H1 (cell line): ENCODE measurements around the gene ACBD5. TPM values are rescaled to one million over a fixed set of nuclear protein-coding genes. Genes with fewer than 3 reads are reported as not detected.

Source experiments
- CTCF ChIA-PET: fragments of 300-600 bp; sonication (Branson Sonifier 250); formaldehyde crosslinking; loops from one replicate; lab custom pipeline; 2021; ENCODE audit not compliant: partially characterized antibody; lab: Charles Lee
- POLR2A ChIA-PET: fragments of 300-600 bp; sonication (Branson Sonifier 250); formaldehyde crosslinking; loops from one replicate; lab custom pipeline; 2021; ENCODE audit warnings: inconsistent platforms; ENCODE audit not compliant: partially characterized antibody; lab: Charles Lee
- DNase-seq, 2 experiments: peaks; one replicate each; pipeline versions ENCODE4 v3.0.0 to v3.0.0-alpha.2; 2010 to 2022; ENCODE audit warnings: low spot score in 2 of 2, low read depth in 1 of 2, mixed read lengths in 1 of 2
- FAIRE-seq: peaks from 2 replicates; lab custom pipeline; 2011; peaks lifted over from hg19 to GRCh38; lab: Jason Lieb, UNC
- H2AFZ ChIP-seq: 2 replicates; pipeline ENCODE4 v1.8.1; 2012; ENCODE audit warnings: low read length, inconsistent platforms
- H2AK5ac ChIP-seq: 2 replicates; pipeline ENCODE4 v1.6.1; 2013; ENCODE audit warnings: low read depth, low read length
- H2BK120ac ChIP-seq: replicated peaks from 2 replicates; pipeline ENCODE3; 2013; ENCODE audit warnings: low read depth, low read length, inconsistent platforms
- H2BK12ac ChIP-seq: 2 replicates; pipeline ENCODE4 v1.6.1; 2013; ENCODE audit warnings: low read depth, low read length
- H2BK15ac ChIP-seq: 2 replicates; pipeline ENCODE4 v1.6.1; 2013; ENCODE audit warnings: low read length
- H2BK20ac ChIP-seq: 2 replicates; pipeline ENCODE4 v1.6.1; 2013; ENCODE audit warnings: low read length
- H2BK5ac ChIP-seq: 2 replicates; pipeline ENCODE4 v1.6.1; 2013; ENCODE audit warnings: low read depth, low read length
- H3K14ac ChIP-seq: 2 replicates; pipeline ENCODE4 v1.6.1; 2013; ENCODE audit warnings: inconsistent platforms; ENCODE audit not compliant: insufficient read length
- H3K18ac ChIP-seq: 2 replicates; pipeline ENCODE4 v1.6.1; 2013; ENCODE audit warnings: low read length; ENCODE audit errors: extremely low read depth
- H3K23ac ChIP-seq: 2 replicates; pipeline ENCODE4 v1.6.1; 2013; ENCODE audit warnings: inconsistent platforms; ENCODE audit not compliant: insufficient read length
- H3K23me2 ChIP-seq: 2 replicates; pipeline ENCODE4 v1.6.1; 2013; ENCODE audit warnings: low read depth, low read length
- H3K27ac ChIP-seq: 2 replicates; pipeline ENCODE4 v1.6.1; 2011; ENCODE audit warnings: low read depth, low read length, inconsistent platforms
- H3K27me3 ChIP-seq, 4 experiments: replicated peaks in 1 of 4; 1 replicate in 1 of 4; 2 replicates in 3 of 4; pipeline versions ENCODE4 v1.6.1 to v1.8.1; 2011 to 2013; ENCODE audit warnings: low read length in 3 of 4, mild to moderate bottlenecking in 3 of 4, inconsistent platforms in 2 of 4, mixed read lengths in 2 of 4, moderate library complexity in 1 of 4; ENCODE audit not compliant: control insufficient read depth in 3 of 4, insufficient read depth in 3 of 4; ENCODE audit errors: extremely low read depth in 1 of 4
- H3K36me3 ChIP-seq, 4 experiments: 2 replicates each; pipeline versions ENCODE4 v1.6.1 to v1.8.1; 2011 to 2013; ENCODE audit warnings: mild to moderate bottlenecking in 4 of 4, low read length in 3 of 4, moderate library complexity in 2 of 4, control low read depth in 1 of 4, inconsistent platforms in 1 of 4; ENCODE audit not compliant: insufficient read depth in 4 of 4, control insufficient read depth in 2 of 4
- H3K4ac ChIP-seq: replicated peaks from 2 replicates; pipeline ENCODE3; 2013; ENCODE audit warnings: low read length, low read depth, mixed read lengths, inconsistent platforms; ENCODE audit not compliant: insufficient read length
- H3K4me1 ChIP-seq, 4 experiments: replicated peaks in 1 of 4; 1 replicate in 1 of 4; 2 replicates in 3 of 4; pipeline versions ENCODE4 v1.6.1 to v1.8.1; 2011 to 2013; ENCODE audit warnings: low read length in 3 of 4, inconsistent platforms in 2 of 4, mixed read lengths in 1 of 4; ENCODE audit not compliant: insufficient read depth in 4 of 4, control insufficient read depth in 3 of 4
- H3K4me2 ChIP-seq, 2 experiments: 2 replicates each; pipeline versions ENCODE4 v1.6.1 to v1.8.1; 2011 to 2013; ENCODE audit warnings: low read depth in 2 of 2, low read length in 2 of 2, control low read depth in 1 of 2, inconsistent platforms in 1 of 2, mild to moderate bottlenecking in 1 of 2; ENCODE audit not compliant: insufficient read depth in 1 of 2
- H3K4me3 ChIP-seq, 4 experiments: fragments of 200-600, 300-600 bp in 1 of 4; sonication (generic), shearing (Covaris generic), sonication (Bioruptor Twin) in 1 of 4; 2 replicates each; pipeline versions ENCODE4 v1.5.1 to v1.8.1; 2011 to 2016; ENCODE audit warnings: low read length in 4 of 4, low read depth in 3 of 4, control low read depth in 2 of 4, inconsistent platforms in 2 of 4, mild to moderate bottlenecking in 2 of 4, mixed read lengths in 1 of 4, moderate library complexity in 1 of 4; ENCODE audit not compliant: insufficient read depth in 2 of 4; ENCODE audit errors: extremely low read depth in 1 of 4
- H3K56ac ChIP-seq: replicated peaks from 2 replicates; pipeline ENCODE3; 2013; ENCODE audit warnings: low read depth, mild to moderate bottlenecking, mixed read lengths, low read length, inconsistent platforms; ENCODE audit not compliant: insufficient read length
- H3K79me1 ChIP-seq: 2 replicates; pipeline ENCODE4 v1.6.1; 2013; ENCODE audit warnings: low read depth, low read length, control low read depth
- H3K79me2 ChIP-seq, 2 experiments: 2 replicates each; pipeline versions ENCODE4 v1.6.1 to v1.8.1; 2012 to 2013; ENCODE audit warnings: low read length in 2 of 2, mild to moderate bottlenecking in 2 of 2, inconsistent platforms in 1 of 2; ENCODE audit not compliant: insufficient read depth in 2 of 2, control insufficient read depth in 1 of 2
- H3K9ac ChIP-seq, 4 experiments: replicated peaks in 1 of 4; 1 replicate in 1 of 4; 2 replicates in 3 of 4; pipeline versions ENCODE4 v1.6.1 to v1.8.1; 2011 to 2013; ENCODE audit warnings: low read depth in 3 of 4, low read length in 3 of 4, control low read depth in 2 of 4, mild to moderate bottlenecking in 2 of 4, moderate library complexity in 2 of 4, inconsistent platforms in 1 of 4; ENCODE audit errors: extremely low read depth in 1 of 4
- H3K9me3 ChIP-seq, 2 experiments: 2 replicates each; pipeline versions ENCODE4 v1.6.1 to v1.8.1; 2012 to 2013; ENCODE audit warnings: mild to moderate bottlenecking in 2 of 2, moderate library complexity in 2 of 2, control low read depth in 1 of 2, inconsistent platforms in 1 of 2, low read depth in 1 of 2, low read length in 1 of 2, mixed read lengths in 1 of 2; ENCODE audit not compliant: insufficient read depth in 2 of 2
- H4K20me1 ChIP-seq, 2 experiments: replicated peaks in 1 of 2; 2 replicates each; pipeline versions ENCODE3 to v1.8.1; 2011 to 2013; ENCODE audit warnings: inconsistent platforms in 2 of 2, low read length in 2 of 2, mild to moderate bottlenecking in 1 of 2; ENCODE audit not compliant: insufficient read depth in 2 of 2, control insufficient read depth in 1 of 2
- H4K5ac ChIP-seq: 2 replicates; pipeline ENCODE4 v1.6.1; 2013; ENCODE audit warnings: low read length, low read depth, mixed read lengths, inconsistent platforms; ENCODE audit not compliant: insufficient read length
- H4K8ac ChIP-seq: 2 replicates; pipeline ENCODE4 v1.8.0; 2013; ENCODE audit warnings: mild to moderate bottlenecking, moderate library complexity, low read length, inconsistent platforms; ENCODE audit not compliant: insufficient read depth; ENCODE audit errors: extremely low read depth
- H4K91ac ChIP-seq: replicated peaks from 2 replicates; pipeline ENCODE3; 2013; ENCODE audit warnings: low read length, mixed read lengths, inconsistent platforms; ENCODE audit not compliant: insufficient read length
- BCL11A ChIP-seq, 2 experiments: IDR thresholded peaks; one replicate each; pipeline ENCODE4 v1.6.1; 2011; ENCODE audit warnings: low read depth in 2 of 2, low read length in 2 of 2, mild to moderate bottlenecking in 2 of 2
- CTBP2 ChIP-seq: IDR thresholded peaks from 2 replicates; pipeline ENCODE4 v1.7.0; 2011; ENCODE audit warnings: borderline replicate concordance, mild to moderate bottlenecking, moderate library complexity, mixed read lengths, low read length; ENCODE audit not compliant: insufficient read depth, insufficient read length
- E2F6 ChIP-seq: IDR thresholded peaks from 2 replicates; pipeline ENCODE4 v1.6.1; 2012; ENCODE audit warnings: inconsistent platforms
- EZH2 ChIP-seq: fragments of 200-600 bp; sonication (generic); IDR thresholded peaks from 2 replicates; pipeline ENCODE4 v1.7.1; 2012; ENCODE audit warnings: low read depth, mild to moderate bottlenecking, moderate library complexity, low read length, inconsistent platforms; ENCODE audit not compliant: severe bottlenecking
- FOSL1 ChIP-seq: IDR thresholded peaks from 2 replicates; pipeline ENCODE4 v1.6.1; 2011; ENCODE audit warnings: mild to moderate bottlenecking, low read depth, low read length, moderate library complexity; ENCODE audit not compliant: insufficient read depth
- HDAC6 ChIP-seq: IDR thresholded peaks from one replicate; pipeline ENCODE4 v1.7.1; 2012; ENCODE audit warnings: low read depth, mild to moderate bottlenecking, inconsistent platforms, low read length, moderate library complexity
- PHF8 ChIP-seq: fragments of 200-600 bp; sonication (generic); conservative IDR thresholded peaks from 2 replicates; pipeline ENCODE4 v1.7.1; 2012; ENCODE audit warnings: low read depth, mild to moderate bottlenecking, inconsistent platforms, low read length, moderate library complexity
- SP4 ChIP-seq: IDR thresholded peaks from 2 replicates; pipeline ENCODE4 v1.6.1; 2012; ENCODE audit warnings: low read length, inconsistent platforms
- YY1 ChIP-seq: IDR thresholded peaks from 2 replicates; pipeline ENCODE4 v1.6.1; 2011; ENCODE audit warnings: low read depth, mild to moderate bottlenecking, low read length
- ZNF274 ChIP-seq: IDR thresholded peaks from 2 replicates; pipeline ENCODE4 v1.7.0; 2012; ENCODE audit warnings: low read length, borderline replicate concordance; ENCODE audit errors: extremely low read depth
- WGBS, 2 experiments: shearing (Covaris generic) in 1 of 2; methylation state at CpG; one replicate each; pipeline versions ENCODE4 v1.1.6 to v1.1.7; 2013 to 2015; ENCODE audit warnings: low lambda C conversion rate in 2 of 2, mixed read lengths in 2 of 2, inconsistent platforms in 1 of 2, low coverage in 1 of 2, missing lambda C conversion rate in 1 of 2; ENCODE audit not compliant: insufficient replicate concordance in 2 of 2, insufficient coverage in 1 of 2, insufficient read length in 1 of 2; ENCODE audit errors: extremely low coverage in 1 of 2, missing lambda C conversion rate in 1 of 2; 5-methylcytosine and 5-hydroxymethylcytosine counted together
- polyA plus RNA-seq, 7 experiments: library from polyadenylated mRNA; depleted of rRNA in 3 of 7; stranded (reverse) in 5 of 7; unstranded in 2 of 7; fragments of >200 nt in 5 of 7; fragments of 200-250 nt in 2 of 7; gene quantifications; 1 replicate in 5 of 7; 2 replicates in 1 of 7; 4 replicates in 1 of 7; pipeline versions ENCODE4 v1.2.1 to v1.2.3, GENCODE V29; 2011 to 2013; ENCODE audit warnings: missing spikeins in 2 of 7, mixed read lengths in 2 of 7
- total RNA-seq: library from RNA; stranded (reverse); fragmentation: NEBNext Ultra II Directional; extraction: Animal tissue kit (Norgen Biotek cat#: 25700); gene quantifications from 2 replicates; pipeline ENCODE4 v1.2.1, GENCODE V29; 2021
- TF ChIP-seq, protein P1 (sequence below), 3 experiments: IDR thresholded peaks; 1 replicate in 2 of 3; 2 replicates in 1 of 3; pipeline versions ENCODE4 v1.5.1 to v1.6.1; 2011; ENCODE audit warnings: low read length in 3 of 3, mild to moderate bottlenecking in 3 of 3, inconsistent platforms in 2 of 3, low read depth in 1 of 3, moderate library complexity in 1 of 3; ENCODE audit not compliant: insufficient read depth in 1 of 3; ENCODE audit errors: control extremely low read depth in 1 of 3

The ACBD5 gene
- total and polyA plus RNA-seq, 2 of the 8 experiments (the other 6 are each of a cell fraction or from before 2014, with no cell fraction given): 4.6 to 15.9 TPM

DNA sequence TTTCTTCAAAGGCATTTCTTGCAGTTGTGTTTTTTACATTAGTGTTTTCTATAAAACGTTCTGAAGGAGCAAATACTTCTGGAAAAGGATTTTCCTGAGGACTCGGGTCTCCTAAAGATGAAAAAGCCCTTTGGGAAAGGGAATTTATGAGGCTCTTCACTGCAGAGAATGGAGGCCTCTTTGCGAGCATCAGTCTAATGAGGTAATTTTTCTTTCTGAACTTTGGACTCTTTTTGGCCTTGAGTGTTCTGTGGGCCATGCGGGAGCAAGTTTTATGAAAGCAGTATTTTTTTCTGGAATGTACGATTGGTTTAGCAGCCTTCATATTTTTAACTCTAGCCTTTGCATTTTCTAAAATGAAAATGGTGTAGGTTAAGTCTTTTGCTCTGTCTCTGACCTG lies 6.4 kb upstream of the ACBD5 start:
- Histone ChIP-seq H2BK120ac (no peak overlapping the region), H2BK15ac (no peak overlapping the region), H3K79me1 (no peaks in the 10 kb centered on the region), H3K56ac (no peak overlapping the region), H3K36me3 (no peaks in the 10 kb centered on the region), H3K79me2 (no peaks in the 10 kb centered on the region), H3K9ac (no peak overlapping the region), H3K27ac (no peak overlapping the region), H2BK5ac (no peak overlapping the region), H4K91ac (no peak overlapping the region), H3K4me1 (peaks cover 0 to 8% (median 2%) of the 10 kb centered on the region in 4 experiments; a peak in 4 of 7 replicates), H4K20me1 (no peaks in the 10 kb centered on the region), H2BK12ac (no peak overlapping the region), H3K23me2 (peaks cover 7% of the 10 kb centered on the region), H2BK20ac (no peak overlapping the region), H4K5ac (no peak overlapping the region), H2AFZ (no peak overlapping the region), H4K8ac (no peak overlapping the region), H3K4me2 (no peak overlapping the region), H3K18ac (no peak overlapping the region), H3K4ac (no peak overlapping the region), H3K27me3 (no peaks in the 10 kb centered on the region), H3K4me3 (no peak overlapping the region), H2AK5ac (no peak overlapping the region), H3K23ac (no peak overlapping the region), H3K9me3 (peaks cover 0 to 4% of the 10 kb centered on the region in 2 experiments; a peak in 1 of 4 replicates), H3K14ac (no peak overlapping the region)
- DNase-seq (no peak), FAIRE-seq (no peak)
- CTCF ChIA-PET: interaction anchor here (1.0 kb wide), 1 partner anchor 8 kb away, joined by 3 read pairs; no protein-coding TSS in a partner anchor
- WGBS, 2 experiments: 88% methylated on average over 5 of the region's 5 CpGs; no CpG with 5 or more reads in 1 of the 2 experiments
- POLR2A ChIA-PET: no interaction called here
- TF ChIP-seq ZNF274: no peak
- TF ChIP-seq SP4: no peak
- no peak for TF ChIP-seq FOSL1
- TF ChIP-seq YY1: no peak
- TF ChIP-seq EZH2: no peak
- TF ChIP-seq HDAC6: no peak
- no peak for TF ChIP-seq PHF8
- no peak for TF ChIP-seq E2F6
- no peak for TF ChIP-seq BCL11A (IDR thresholded peaks at IDR 0.05; ENCODE audit: low read depth in 2 of 2, low read length in 2 of 2)
- TF ChIP-seq, protein P1, sequence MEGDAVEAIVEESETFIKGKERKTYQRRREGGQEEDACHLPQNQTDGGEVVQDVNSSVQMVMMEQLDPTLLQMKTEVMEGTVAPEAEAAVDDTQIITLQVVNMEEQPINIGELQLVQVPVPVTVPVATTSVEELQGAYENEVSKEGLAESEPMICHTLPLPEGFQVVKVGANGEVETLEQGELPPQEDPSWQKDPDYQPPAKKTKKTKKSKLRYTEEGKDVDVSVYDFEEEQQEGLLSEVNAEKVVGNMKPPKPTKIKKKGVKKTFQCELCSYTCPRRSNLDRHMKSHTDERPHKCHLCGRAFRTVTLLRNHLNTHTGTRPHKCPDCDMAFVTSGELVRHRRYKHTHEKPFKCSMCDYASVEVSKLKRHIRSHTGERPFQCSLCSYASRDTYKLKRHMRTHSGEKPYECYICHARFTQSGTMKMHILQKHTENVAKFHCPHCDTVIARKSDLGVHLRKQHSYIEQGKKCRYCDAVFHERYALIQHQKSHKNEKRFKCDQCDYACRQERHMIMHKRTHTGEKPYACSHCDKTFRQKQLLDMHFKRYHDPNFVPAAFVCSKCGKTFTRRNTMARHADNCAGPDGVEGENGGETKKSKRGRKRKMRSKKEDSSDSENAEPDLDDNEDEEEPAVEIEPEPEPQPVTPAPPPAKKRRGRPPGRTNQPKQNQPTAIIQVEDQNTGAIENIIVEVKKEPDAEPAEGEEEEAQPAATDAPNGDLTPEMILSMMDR (IDR thresholded peaks at IDR 0.05; ENCODE audit: control extremely low read depth in 1 of 3, insufficient read depth in 1 of 3, low read depth in 1 of 3, low read length in 3 of 3): no peak
- no peak for TF ChIP-seq CTBP2
